Stimulated activated CD8-positive, alpha-beta memory T cell treated with anti-CD3 and anti-CD28 coated beads, Interleukin-4, amount 100 ng/mL, for 24 hours (primary cell): Measurements from ENCODE around the gene RAB26.
"Not testable (repeated sequence)": the region's sequence is repeated elsewhere in the genome, so short reads cannot be mapped to it uniquely, and the experiment has no call there.

Experiments used
- DNase-seq: peaks from one replicate; pipeline ENCODE4 v3.0.0-alpha.2; 2020; ENCODE audit warnings: low read depth

RAB26 gene

DNA sequence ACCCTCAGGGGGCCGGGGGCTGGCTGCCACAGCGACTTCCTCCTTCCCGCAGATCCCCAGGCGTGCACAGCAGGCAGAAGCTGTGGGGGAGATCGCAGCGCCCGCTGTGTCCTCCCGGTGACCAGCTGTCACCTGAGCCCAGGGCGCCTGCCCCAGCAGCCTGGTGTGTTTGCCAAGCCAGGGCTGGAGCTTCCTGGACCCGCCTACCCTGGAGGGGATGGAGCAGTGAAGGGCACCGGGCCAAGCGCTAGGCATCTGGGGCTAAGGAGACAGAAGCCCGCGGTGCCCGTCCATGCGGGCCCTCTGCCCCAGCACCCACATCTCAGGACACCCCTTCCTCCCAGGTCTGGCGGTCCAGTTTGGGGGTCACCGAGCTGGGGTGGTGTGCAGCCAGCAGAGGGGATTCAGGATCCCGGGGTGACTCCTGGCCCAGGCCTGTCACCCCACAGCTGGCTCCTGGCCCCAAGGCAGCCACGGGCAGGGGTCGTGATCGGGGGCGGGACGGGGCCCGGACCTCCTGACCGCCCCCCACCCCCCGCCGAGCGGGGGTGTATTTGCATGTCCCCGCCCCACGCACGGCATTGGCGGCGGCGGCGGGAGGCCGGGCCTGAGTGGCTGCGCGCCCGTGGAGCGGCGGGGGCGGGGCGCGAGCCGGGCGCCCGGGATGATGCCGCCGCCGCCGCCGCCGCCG lies at the start of gene RAB26:
TSS of gene RAB26 (plus strand) at position 645 of the 691 bp plus-strand sequence. CDS start 159 bp downstream, outside the sequence.
- DNase-seq: peak; percentile 34

- DNase-seq: not testable (repeated sequence)
Measured at GRCh38 chr16:2101581-2101980, 46.8 kb upstream of the RAB26 start.

DNA sequence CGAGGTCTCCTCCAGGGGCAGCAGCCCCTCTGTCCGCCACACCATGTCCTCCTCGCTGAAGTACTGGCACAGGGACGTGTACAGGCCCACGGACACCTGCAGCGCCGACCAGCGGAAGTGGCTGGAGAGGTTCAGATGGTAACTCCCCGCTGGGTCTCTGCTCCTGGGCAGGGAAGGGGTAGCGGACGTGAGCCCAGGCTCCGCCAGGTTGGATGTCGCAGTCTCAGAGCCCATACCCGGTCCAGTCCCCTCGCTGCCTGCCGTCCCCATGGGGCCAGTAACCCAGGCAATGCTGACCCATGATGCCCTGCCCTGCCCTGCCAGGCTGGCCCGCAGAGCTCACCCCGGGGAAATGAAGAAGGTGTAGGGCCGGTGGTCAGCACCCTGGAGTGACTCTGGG lies 46.0 kb upstream of the RAB26 start:
- no peak for DNase-seq

DNA sequence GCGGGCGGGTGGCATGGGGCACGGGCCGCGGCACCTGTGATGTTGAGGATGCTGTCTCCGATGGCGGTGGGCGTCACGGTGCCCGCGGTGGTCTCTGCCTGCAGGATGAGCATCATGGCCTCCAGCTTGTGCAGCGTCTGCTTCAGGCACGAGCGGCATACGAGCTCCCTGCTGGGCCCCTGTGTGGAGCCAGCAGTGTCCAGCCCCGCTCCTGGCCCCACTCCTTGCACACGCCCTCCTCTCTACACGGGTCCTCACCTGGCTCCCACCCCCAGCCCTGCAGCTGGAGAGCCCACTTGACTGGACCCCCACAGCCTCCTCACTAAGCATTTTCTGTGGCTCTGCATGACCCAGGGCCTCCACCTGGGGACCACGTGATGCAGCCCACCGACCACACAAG lies 44.0 kb upstream of the RAB26 start:
- DNase-seq: not testable (repeated sequence)

- not testable (repeated sequence) for DNase-seq
Measured at GRCh38 chr16:2105291-2105690, 43.1 kb upstream of the RAB26 start.

DNA sequence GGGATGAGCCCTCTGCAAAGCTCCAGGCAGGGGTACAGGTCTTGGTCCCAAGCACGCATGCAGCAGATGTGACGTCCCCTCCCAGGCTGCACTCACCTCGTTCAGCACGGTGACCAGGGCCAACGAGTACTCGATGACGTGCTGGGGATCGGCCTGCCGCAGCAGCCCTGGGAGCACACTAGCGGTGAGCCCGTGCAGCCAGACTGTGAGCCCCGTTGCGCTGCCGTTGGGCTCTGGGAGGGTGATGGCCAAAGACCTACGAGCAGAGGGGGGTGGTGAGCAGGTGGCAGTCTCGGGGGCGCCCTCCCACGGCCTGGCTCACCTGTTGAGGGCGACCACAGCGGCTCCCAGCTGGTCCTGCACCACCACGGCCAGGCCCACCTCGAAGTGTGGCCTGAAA lies 42.7 kb upstream of the RAB26 start:
- DNase-seq: not testable (repeated sequence)

- DNase-seq: not testable (repeated sequence)
Measured at GRCh38 chr16:2106211-2106610, 42.2 kb upstream of the RAB26 start.

DNA sequence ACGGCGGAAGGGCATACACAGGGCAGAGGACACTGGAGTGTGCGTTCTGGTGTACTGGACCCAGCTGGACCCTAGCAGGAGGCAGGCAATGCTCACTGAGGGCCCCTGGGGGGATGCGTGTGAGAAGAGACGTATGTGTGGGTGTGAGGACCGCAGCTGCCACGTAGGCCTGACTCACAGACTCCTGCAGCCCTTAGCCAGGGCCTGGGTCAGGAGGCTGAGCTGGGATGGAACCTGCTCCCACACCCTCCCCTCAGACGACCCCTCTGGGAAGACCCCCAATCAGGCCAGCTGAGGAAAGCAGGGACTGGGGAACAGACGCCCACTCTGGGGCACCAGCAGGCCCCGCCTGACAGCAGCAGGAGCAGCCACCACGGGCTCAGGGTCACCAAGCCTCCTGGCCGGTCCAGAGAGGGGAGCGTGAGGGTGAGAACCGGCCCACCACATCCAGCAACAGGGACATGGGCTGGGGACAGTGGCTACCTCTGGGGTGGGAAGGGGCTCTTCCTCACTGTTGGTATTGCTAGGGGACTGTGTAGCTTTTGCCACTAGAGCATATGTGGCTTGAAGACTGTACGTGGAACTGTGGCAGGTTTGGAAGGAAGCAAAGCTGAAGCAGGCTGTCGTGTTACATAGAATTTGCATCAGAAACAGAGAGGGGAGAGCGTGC lies 41.2 kb upstream of the RAB26 start:
- not testable (repeated sequence) for DNase-seq

GRCh38 chr16:2107791-2108125 lies 40.7 kb upstream of the RAB26 start:
- not testable (repeated sequence) for DNase-seq

DNA sequence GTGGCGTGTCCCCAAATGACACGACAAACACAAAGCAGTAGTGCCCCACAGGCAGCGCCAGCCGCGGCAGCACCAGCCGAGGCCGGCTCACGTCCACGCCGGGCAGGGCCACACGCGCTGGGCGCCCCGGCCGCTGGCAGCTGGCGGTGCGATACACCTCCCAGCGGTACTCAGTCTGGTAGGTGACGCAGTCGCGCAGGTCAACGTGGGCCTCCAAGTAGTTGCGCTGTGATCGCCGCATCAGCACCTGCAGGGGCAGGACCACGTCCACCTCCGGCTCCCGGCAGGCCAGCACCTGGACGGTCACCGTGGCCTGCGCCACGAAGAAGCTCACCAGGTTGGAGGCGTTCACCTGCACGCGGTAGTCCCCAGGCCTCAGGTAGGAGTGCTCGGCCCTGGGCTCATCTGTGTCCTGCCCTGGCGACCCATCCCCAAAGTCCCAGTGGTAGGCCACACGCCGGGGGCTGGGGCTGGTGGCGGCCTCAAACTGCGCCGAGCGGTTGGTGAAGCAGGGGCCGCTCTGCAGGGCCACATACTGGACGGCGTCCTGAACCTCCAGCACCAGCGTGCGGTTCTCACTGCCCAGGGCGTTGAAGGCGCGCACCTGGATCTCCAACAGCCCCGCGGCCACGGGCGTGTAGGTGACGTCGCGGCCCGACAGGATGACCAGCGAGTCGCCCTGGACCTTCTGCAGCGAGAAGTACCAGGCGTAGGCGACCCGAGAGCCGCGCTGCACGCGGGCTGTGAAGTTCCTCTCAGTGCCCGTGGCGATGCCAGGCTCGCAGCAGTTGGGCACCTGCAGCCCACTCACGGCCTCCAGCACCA lies 39.8 kb upstream of the RAB26 start:
- DNase-seq: not testable (repeated sequence)

DNA sequence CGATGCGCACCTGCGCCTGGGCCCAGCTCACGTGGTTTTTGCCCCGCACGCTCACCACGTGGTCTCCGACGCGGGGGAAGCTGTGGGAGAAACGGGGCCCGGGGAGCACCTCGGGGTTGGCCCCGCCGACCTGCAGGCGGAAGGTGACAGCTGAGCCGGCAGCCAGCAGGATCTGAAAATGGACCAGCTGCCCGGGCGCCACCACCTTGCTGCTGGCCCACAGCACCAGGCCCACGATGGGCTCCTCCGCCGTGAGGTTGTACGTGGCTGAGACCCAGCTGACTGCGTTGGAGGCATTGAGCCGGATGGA lies 39.2 kb upstream of the RAB26 start:
- not testable (repeated sequence) for DNase-seq

- DNase-seq: not testable (repeated sequence)
Measured at GRCh38 chr16:2109872-2110271, 38.6 kb upstream of the RAB26 start.

DNA sequence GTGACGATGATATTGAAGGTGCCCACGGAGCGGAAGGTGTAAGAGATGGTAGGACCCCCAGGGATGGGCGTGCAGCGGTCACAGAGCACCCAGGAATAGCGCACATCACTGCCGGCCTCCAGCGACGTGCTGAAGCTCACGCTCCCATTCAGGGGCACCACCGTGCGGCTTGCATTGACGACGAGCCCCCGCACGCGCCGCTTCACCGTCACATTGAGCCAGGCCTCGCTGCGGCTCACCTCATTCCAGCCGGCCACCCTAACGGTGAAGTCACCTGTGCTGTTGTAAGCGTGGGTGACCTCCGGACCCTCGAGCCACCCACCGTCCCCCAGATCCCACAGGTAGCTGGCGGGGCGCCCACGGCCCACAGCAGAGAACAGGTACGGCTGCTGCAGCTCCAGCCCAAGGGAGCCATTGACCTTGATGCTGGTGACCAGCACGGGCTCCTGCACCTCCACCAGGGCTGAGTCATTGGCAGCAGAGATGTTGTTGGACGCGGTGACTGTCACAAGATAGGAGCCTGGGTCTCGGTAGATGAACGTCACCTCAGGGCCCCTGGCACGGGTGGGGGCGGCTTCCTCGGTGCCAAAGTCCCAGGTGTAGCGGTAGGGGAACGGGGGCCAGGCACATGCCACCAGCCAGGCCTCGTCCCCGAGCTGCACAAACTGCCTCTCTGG lies 38.0 kb upstream of the RAB26 start:
- not testable (repeated sequence) for DNase-seq

DNA sequence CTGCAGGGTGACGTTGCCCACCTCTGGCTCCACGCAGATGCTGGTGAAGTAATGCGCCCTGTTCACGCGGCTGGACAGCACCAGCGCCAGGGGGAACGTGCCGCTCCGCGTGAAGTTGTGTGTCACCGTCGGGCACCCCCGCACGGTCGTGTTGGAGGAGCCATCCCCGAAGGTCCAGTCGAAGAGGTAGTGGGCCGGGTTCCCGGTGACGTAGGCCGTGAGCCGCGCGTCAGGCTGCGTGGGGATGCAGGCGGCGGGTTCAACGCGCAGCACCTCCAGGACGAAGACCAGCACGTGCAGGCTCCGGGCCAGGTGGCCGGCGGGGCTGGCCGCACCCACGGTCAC lies 37.4 kb upstream of the RAB26 start:
- DNase-seq: not testable (repeated sequence)

DNA sequence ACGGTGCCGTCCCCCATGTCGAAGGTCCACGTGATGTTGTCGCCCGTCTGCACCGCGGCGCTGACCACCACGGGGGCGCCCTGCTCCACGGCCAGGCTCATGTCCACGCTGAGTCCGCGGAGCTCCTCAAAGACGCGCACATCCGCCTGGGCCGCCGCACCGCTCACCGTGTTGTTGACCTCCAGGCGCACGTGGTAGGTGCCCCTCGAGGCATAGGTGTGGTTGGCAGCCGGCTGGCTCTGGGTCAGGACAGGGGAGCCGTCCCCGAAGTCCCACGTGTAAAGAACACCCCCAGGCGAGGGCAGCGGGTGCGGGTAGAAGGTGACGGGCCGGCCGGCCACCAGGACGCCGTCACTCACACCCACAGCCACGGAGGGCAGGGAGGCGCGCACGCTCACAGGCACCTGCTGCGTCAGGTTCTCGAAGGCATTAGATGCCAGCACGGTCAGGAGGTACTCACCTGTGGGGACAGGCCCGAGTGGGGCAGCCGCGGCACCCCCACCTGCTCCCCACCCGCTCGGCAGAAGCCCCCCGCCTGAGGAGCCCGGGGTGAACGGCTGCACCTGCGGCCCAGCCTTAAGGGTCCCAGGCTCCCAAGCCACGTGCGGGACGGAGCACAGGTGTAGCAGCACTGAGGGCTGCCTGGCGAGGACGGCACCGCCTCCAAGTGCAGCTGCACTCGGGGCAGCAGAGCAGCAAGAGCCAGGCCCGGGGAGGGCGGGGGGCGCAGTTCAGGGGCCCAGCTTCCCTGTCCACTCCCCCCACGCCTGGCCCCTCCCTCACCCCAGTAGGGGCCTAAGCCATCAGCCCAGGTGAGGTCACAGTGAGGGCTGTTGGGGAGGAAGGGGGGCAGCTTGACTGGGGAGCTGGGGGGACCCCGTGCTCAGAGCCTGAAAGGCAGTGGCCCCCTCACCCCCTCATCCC lies 36.8 kb upstream of the RAB26 start:
- DNase-seq: not testable (repeated sequence)

DNA sequence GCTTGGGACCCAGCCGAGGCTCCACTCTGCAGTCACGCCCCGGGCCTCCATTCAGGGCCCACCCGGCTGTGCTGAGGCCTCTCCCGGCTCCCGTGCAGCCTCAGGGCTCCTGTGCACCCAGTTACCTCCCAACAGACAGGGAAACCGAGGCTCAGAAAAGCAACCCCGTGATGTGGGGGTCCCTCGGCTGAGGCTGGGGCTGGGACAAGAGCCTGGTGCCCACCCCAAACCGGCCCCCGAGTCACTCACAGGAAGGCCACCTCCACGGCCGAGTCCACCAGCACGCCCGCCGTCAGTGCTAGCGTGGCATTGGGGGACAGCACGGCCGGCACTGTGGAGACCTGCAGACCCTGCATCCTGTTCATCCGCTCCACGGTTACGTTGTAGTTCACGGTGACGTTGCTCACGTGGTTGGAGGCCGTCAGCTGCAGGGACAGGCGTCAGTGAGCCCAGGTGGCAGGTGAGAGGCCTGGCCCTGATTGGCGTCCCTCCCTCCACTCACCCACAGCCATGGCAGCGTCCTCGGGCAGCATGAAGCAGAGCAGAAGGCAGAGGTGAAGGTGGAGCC lies 35.8 kb upstream of the RAB26 start:
- not testable (repeated sequence) for DNase-seq

GRCh38 chr16:2114225-2114624 lies 34.2 kb upstream of the RAB26 start:
- not testable (repeated sequence) for DNase-seq

DNA sequence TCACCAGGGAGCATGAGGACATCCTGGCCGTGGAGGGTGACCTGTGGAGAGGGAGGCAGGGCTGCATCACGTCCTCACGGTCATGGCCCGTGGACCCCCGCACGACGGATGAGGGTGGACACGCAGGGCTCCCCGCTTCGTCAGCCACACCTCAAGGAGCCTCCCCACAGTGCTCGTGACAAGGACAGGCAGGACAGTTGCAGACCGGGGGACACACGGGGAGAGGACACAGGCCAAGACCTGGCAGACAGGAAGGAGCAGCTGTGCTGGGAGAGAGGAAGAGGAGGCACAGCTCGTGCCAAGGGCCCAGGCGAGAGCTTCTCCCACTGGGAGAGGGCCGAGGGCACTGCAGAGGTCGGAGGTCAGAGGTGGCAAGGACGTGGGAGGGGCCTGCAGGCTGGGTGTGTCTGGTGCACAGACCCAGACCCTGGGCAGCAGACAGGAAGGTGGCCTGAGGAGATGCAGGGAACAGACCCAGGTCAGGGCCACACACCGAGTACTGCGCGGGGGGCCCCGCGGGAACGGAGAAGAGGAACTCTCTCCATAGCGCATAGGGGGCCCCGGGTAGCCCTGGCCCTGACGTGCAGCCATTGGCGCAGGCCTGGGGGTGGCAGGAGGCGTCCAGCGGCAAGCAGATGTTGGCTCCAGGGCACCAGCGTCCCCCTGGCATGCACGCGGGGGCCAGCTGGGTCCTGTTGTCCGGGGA lies 33.4 kb upstream of the RAB26 start:
- DNase-seq: not testable (repeated sequence)

- no peak for DNase-seq
Measured at GRCh38 chr16:2115591-2115973, 32.8 kb upstream of the RAB26 start.

DNA sequence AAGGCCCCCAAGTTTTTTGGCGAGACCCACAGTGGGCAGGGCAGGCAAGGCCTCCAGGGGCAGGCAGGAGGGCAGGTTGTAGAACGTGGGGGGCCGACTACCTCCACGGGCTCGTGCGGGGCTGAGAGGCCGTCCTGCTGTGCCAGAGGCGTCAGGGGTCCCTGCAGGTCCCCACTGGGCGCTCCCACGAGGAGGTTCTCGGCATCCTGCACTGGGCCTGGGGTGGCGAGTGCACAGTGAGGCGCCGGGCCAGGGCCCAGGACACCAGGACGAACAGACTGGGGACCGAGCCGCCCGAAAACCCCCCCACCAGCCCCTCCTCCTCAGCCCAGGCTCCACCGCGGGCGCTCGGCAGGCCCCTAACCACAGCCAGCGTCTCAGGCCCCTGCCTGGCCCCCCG lies 32.0 kb upstream of the RAB26 start:
- not testable (repeated sequence) for DNase-seq
